Right lobe of liver (tissue), 4 donors: ENCODE measurements around the gene GRWD1.

Experiments
- POLR2A ChIP-seq: fragments of 450-650 bp; IDR thresholded peaks from one replicate; pipeline ENCODE4 v1.6.1; 2017; ENCODE audit warnings: antibody characterized with exemption, mild to moderate bottlenecking
- TF ChIP-seq, protein P1 (sequence below), 4 donors: fragments of 200-600 bp in 3 of 4; fragments of 450-650 bp in 1 of 4; IDR thresholded peaks; one replicate each; pipeline versions ENCODE4 v1.5.1 to v1.8.0; 2016 to 2022; ENCODE audit warnings: antibody characterized with exemption in 4 of 4, mild to moderate bottlenecking in 2 of 4
- donor health status: DM: no; HTN: no; CAD: no.
- donor health status: DM: no; HTN: no; CAD: no.
- donor health status: DM: no; HTN: yes; CAD: no.

DNA sequence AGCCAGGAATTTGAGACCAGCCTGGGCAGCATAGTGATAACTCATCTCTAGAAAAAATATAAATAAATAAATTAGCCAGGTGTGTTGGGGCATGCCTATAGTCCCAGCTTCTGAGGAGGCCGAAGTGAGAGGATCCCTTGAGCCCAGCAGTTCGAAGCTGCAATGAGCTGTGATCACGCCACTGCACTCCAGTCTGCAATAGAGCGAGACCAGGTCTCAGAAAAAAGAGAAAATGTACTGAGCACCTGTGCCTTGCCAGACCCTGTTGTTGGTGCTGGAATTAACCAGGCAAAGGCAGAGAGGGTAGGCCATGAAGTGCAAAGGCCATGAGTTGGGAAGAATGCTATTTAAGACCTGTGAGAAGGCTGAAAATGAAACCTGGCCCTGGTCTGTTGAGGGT, 26.1 kb downstream of the GRWD1 start:
- TF ChIP-seq, protein P1, sequence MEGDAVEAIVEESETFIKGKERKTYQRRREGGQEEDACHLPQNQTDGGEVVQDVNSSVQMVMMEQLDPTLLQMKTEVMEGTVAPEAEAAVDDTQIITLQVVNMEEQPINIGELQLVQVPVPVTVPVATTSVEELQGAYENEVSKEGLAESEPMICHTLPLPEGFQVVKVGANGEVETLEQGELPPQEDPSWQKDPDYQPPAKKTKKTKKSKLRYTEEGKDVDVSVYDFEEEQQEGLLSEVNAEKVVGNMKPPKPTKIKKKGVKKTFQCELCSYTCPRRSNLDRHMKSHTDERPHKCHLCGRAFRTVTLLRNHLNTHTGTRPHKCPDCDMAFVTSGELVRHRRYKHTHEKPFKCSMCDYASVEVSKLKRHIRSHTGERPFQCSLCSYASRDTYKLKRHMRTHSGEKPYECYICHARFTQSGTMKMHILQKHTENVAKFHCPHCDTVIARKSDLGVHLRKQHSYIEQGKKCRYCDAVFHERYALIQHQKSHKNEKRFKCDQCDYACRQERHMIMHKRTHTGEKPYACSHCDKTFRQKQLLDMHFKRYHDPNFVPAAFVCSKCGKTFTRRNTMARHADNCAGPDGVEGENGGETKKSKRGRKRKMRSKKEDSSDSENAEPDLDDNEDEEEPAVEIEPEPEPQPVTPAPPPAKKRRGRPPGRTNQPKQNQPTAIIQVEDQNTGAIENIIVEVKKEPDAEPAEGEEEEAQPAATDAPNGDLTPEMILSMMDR (IDR thresholded peaks at IDR 0.05), result no peak
- no peak for TF ChIP-seq POLR2A
